Effector memory CD8-positive, alpha-beta T cell (primary cell): ENCODE results near the gene SPAAR.
"Not testable (repeated sequence)": the region's sequence is repeated elsewhere in the genome, so short reads cannot be mapped to it uniquely, and the experiment has no call there.

ENCODE experiments used
- ATAC-seq: fragments of 150-1000 bp; cut with Tn5 transposase; replicated peaks from 2 replicates; pipeline ENCODE4 v1.10.0; 2021; ENCODE audit warnings: mild to moderate bottlenecking, moderate library complexity
- DNase-seq, 3 experiments: peaks; one replicate each; pipeline ENCODE4 v3.0.0; 2021
- H3K27ac Mint-ChIP-seq, 2 donors: one replicate each; pipeline ENCODE4 v1.8.0; 2022; ENCODE audit warnings: mild to moderate bottlenecking in 2 of 2, mixed read lengths in 2 of 2, moderate library complexity in 2 of 2
- H3K27me3 Mint-ChIP-seq, 2 donors: one replicate each; pipeline ENCODE4 v1.8.0; 2022; ENCODE audit warnings: mixed read lengths in 2 of 2
- H3K36me3 Mint-ChIP-seq: one replicate; pipeline ENCODE4 v1.8.0; 2022; ENCODE audit warnings: mild to moderate bottlenecking, moderate library complexity, mixed read lengths; ENCODE audit not compliant: insufficient read depth
- H3K4me1 Mint-ChIP-seq, 2 donors: one replicate each; pipeline ENCODE4 v1.8.0; 2022; ENCODE audit warnings: low read depth in 2 of 2, mixed read lengths in 2 of 2
- H3K4me3 Mint-ChIP-seq, 2 donors: one replicate each; pipeline ENCODE4 v1.8.0; 2022; ENCODE audit warnings: mild to moderate bottlenecking in 2 of 2, mixed read lengths in 2 of 2, moderate library complexity in 2 of 2
- H3K9me3 Mint-ChIP-seq, 2 donors: one replicate each; pipeline ENCODE4 v1.8.0; 2022; ENCODE audit warnings: mixed read lengths in 2 of 2

The SPAAR gene

DNA sequence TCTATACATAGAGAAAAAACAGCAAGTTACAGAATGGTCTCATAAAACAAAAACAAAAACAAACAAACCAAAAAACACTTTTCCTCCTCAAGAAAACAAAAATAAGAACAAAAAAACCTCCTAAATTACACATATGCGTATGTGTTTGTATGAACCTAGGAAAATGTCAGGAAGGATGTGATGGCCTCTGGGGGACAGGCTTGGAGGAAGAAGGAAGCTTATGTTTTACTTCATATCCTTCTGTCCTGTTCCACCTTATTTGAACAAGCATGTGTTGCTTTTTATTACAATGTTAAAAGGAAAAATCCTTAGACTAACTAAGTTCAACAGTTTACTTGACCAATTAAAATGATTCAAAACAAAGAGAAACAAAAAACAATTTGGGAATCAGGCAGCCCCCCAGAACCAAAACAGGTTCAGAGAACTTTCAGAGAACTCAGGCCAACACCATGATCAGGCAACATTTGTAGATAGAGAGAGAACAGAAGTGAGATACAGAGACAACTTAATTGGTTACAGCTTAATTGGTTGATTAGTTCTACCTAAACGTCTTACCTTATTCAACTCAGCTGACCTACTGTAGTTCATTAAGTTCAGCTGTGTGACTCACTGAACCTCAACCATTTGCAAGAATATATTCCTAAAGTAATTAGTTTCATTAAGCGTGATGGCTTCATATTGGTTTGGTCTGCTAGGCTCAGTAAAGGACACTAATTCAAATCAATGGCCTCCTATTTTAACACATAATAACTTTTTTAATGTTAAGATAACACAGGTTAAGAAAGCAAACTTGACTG is 10.1 kb downstream of the SPAAR start:
- H3K27ac Mint-ChIP-seq, result no peak overlapping the region
- DNase-seq, result no peak
- H3K36me3 Mint-ChIP-seq, result peaks cover 6% of the 10 kb centered on the region
- no peak overlapping the region for H3K4me3 Mint-ChIP-seq
- no peaks in the 10 kb centered on the region for H3K4me1 Mint-ChIP-seq
- peaks cover 13 to 15% of the 10 kb centered on the region in 2 donors for H3K27me3 Mint-ChIP-seq
- H3K9me3 Mint-ChIP-seq, result no peaks in the 10 kb centered on the region
- ATAC-seq, result no peak

DNA sequence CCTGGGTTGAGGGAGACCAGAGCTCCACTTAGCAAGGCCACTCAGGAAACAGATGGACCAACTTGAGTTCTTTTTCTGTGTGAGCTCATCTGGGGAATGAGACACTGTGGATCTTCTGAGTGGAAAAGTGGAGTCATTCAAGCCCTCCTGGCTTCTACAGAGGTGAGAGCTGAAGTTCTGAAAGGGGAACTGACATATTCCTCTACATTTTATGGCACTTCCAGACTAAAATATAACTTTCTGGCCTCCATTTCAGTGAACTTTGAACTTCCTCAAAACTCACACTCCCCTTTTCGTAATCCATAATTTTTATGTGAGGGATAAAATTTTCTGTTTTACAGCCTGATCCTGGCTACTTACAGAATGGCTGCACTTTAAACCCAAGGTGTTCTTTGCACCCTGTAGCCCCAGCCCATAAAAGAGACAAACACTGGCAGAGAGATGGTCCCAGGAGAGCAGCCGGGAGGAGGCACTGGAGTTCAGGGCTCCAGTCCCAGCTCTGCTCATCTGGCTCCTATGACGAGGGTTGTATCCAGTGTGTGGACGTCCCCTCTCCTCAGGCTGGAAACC is 10.8 kb downstream of the SPAAR start:
- no peak overlapping the region for H3K4me3 Mint-ChIP-seq
- no peak for DNase-seq
- no peaks in the 10 kb centered on the region for H3K4me1 Mint-ChIP-seq
- no peak overlapping the region for H3K27ac Mint-ChIP-seq
- no peak for ATAC-seq
- peaks cover 15 to 20% of the 10 kb centered on the region in 2 donors for H3K27me3 Mint-ChIP-seq
- peaks cover 6% of the 10 kb centered on the region for H3K36me3 Mint-ChIP-seq
- no peaks in the 10 kb centered on the region for H3K9me3 Mint-ChIP-seq

DNA sequence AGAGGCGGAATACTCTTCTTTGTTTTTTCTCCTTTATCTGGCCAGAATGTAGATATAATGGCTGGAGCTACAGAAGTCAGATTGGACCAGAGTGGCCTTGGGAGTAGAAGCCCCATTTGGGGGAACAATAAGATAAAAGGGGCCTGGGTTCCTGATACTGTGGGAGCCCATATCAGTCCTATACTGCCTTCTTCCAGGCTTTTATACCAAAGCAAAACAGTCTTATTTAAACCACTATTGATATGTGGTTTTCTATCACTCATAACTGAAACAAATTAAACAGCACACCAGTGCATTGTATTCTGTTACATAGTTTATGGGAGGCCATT is 14.3 kb downstream of the SPAAR start:
- H3K27me3 Mint-ChIP-seq, result peaks cover 29 to 37% of the 10 kb centered on the region in 2 donors
- no peak overlapping the region for H3K27ac Mint-ChIP-seq
- no peaks in the 10 kb centered on the region for H3K9me3 Mint-ChIP-seq
- H3K36me3 Mint-ChIP-seq, result peaks cover under 1% of the 10 kb centered on the region
- no peak overlapping the region for H3K4me3 Mint-ChIP-seq
- DNase-seq (no peak), ATAC-seq (no peak)
- no peaks in the 10 kb centered on the region for H3K4me1 Mint-ChIP-seq

DNA sequence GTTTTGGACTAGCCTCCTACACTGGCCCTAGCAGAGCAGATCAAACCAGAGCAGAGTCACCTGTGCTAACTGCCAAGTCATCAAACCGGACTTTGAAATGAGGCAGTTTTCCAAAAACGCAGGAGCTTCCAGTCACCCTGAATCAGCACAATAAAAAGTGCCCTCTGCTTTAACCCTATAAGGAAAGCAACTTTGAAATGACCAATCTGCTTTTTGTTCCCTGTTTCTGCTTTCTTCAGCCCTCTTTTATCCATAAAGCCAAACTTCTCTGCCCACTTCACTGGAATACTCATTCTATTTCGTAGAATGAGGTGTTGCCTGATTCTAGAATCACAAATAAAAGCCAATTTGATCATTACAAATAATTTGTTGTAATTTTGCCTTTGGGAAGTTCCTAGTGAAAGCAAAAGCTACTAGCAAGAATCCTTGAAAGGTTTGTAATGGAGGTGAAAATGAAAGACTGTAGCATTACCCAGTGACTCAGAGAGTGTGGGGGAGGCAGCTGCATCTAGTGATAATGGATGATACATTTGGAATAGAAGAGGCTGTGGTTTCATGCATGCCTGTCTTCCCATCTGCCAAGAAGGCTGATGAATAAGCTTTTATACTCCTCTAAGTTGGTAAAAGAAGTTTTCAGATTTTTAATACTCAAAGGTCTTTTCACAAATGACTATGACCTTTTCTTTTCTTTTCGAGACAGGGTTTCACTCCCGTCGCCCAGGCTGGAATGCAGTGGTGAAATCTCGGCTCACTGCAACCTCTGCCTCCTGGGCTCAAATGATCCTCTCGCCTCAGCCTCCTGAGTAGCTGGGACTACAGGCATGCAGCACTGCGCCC is 14.9 kb downstream of the SPAAR start:
- Mint-ChIP-seq H3K4me1 (no peaks in the 10 kb centered on the region), H3K27me3 (peaks cover 29 to 37% of the 10 kb centered on the region in 2 donors), H3K27ac (no peak overlapping the region), H3K4me3 (no peak overlapping the region), H3K36me3 (no peaks in the 10 kb centered on the region), H3K9me3 (no peaks in the 10 kb centered on the region)
- no peak for DNase-seq
- no peak for ATAC-seq

DNA sequence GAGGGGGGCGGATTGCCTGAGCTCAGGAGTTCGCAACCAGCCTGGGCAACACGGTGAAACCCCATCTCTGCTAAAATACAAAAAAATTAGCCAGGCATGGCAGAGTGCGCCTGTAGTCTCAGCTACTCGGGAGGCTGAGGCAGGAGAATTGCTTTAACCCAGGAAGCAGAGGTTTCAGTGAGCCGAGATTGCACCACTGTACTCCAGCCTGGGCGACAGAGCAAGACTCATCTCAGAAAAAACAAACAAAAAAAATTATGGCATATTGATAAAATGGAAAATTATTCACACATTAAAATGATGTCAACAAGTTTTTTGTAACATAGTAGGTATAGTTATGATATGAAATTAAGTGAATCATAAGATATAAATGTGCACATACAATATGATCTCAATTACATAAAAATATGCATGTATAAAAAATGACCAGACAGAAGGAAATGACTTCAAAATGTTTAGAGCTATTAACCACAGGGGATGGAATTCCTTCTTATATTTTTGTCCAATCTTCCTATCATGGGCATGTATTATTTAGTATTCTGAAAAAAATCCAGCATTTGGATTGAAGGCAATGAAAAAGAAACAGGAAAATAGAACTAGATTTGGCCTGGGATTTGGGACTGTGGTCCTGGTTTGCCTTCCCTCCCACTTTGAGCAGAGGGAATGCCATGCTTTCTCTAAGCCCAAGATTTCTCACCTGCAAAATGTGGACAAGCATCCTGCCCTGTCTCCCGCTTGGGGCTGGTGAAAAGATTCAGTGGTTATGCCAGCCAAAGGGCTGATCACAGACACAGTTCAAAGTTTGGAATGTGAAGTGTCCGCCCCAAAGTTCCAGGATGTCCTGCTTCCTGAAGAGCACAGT is 19.5 kb downstream of the SPAAR start:
- H3K4me3 Mint-ChIP-seq, result no peak overlapping the region
- peaks cover 20 to 25% of the 10 kb centered on the region in 2 donors for H3K27me3 Mint-ChIP-seq
- H3K4me1 Mint-ChIP-seq, result no peaks in the 10 kb centered on the region
- no peaks in the 10 kb centered on the region for H3K9me3 Mint-ChIP-seq
- H3K36me3 Mint-ChIP-seq, result no peaks in the 10 kb centered on the region
- no peak for ATAC-seq
- no peak overlapping the region for H3K27ac Mint-ChIP-seq
- DNase-seq, result no peak

DNA sequence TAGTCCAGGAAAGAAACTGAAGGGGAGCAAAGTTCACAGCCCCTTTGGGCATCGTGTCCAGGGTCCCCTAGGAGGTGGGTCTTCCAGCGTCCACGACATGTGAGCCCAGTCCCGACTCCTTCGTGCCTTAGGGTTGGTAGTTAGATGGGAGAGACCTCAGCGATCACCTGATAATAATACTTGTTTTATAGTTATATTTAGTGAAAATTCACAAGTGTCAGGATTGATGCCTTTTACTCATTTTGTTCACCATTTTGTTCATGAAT is 20.1 kb downstream of the SPAAR start:
- Mint-ChIP-seq H3K9me3 (no peaks in the 10 kb centered on the region), H3K27me3 (peaks cover 20 to 25% of the 10 kb centered on the region in 2 donors), H3K4me3 (no peak overlapping the region), H3K4me1 (no peaks in the 10 kb centered on the region), H3K27ac (no peak overlapping the region), H3K36me3 (peaks cover 3% of the 10 kb centered on the region)
- DNase-seq (no peak), ATAC-seq (no peak)

DNA sequence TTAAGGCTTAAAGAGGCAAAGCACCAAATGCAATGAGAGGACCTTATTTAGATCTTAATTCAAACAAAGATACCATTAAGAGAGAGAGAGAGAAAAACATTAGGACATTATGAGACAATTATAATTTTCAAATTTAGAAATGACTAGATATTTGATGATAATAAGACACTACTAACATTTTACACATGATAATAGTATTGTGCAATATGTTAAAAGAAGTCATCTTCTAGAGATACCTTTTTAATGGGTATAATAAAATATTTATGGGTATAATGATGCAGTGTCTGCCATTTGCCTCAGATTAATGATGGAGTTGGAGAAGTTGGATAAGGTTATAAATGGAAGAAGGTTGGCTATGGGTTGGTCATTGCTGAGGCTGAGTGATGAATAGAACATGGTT is 21.2 kb downstream of the SPAAR start:
- Mint-ChIP-seq H3K9me3 (no peaks in the 10 kb centered on the region), H3K36me3 (peaks cover 3% of the 10 kb centered on the region), H3K27me3 (peaks cover 14 to 20% of the 10 kb centered on the region in 2 donors), H3K4me1 (no peaks in the 10 kb centered on the region), H3K4me3 (no peak overlapping the region), H3K27ac (no peak overlapping the region)
- DNase-seq, result no peak
- ATAC-seq, result no peak

DNA sequence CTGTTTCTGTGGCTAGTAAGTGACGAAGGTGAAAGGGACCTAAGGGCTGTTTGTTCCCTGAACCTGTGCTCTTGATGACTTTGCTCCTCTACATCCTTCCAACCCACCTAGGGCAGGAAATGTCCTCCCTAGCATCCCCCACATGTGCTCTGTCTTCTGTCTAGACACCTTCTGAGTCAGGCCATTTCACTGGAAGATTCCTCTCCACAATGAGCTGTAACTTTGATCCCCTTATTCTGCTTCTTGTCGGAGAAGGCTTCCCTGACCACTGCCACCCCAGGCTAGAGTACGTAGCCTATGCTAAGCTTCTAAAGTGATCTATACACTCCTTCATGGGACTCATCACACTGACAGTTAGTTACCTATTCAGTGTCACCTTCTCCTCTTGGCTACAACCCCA is 21.7 kb downstream of the SPAAR start:
- H3K36me3 Mint-ChIP-seq, result peaks cover 3% of the 10 kb centered on the region
- no peaks in the 10 kb centered on the region for H3K9me3 Mint-ChIP-seq
- DNase-seq, result no peak

DNA sequence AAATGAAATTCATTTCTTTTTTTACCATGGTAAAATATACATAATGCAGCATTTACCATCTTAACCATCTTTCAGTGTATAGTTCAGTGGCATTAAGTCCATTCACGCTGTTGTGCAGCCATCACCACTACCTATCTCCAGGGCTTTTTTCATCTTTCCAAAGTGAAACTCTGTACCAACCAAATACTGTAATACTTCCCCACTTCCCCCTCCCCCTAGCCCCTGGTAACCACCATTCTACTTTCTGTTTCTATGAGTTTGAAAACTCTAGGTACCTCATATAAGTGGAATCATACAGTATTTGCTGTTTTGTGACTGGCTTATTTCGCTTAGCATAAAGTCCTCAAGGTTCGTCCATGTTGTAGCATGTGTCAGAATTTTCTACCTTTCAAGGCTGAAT is 23.4 kb downstream of the SPAAR start:
- Mint-ChIP-seq H3K27ac (no peak overlapping the region), H3K9me3 (no peaks in the 10 kb centered on the region), H3K27me3 (peaks cover 0 to 7% of the 10 kb centered on the region in 2 donors), H3K36me3 (peaks cover 3% of the 10 kb centered on the region), H3K4me1 (no peaks in the 10 kb centered on the region), H3K4me3 (no peak overlapping the region)
- ATAC-seq (no peak), DNase-seq (no peak)

More for the DNA sequence above, 21.7 kb downstream of the SPAAR start:
- no peak overlapping the region for H3K27ac Mint-ChIP-seq
- no peaks in the 10 kb centered on the region for H3K4me1 Mint-ChIP-seq
- ATAC-seq, result no peak
- no peak overlapping the region for H3K4me3 Mint-ChIP-seq
- H3K27me3 Mint-ChIP-seq, result peaks cover 14 to 20% of the 10 kb centered on the region in 2 donors

DNA sequence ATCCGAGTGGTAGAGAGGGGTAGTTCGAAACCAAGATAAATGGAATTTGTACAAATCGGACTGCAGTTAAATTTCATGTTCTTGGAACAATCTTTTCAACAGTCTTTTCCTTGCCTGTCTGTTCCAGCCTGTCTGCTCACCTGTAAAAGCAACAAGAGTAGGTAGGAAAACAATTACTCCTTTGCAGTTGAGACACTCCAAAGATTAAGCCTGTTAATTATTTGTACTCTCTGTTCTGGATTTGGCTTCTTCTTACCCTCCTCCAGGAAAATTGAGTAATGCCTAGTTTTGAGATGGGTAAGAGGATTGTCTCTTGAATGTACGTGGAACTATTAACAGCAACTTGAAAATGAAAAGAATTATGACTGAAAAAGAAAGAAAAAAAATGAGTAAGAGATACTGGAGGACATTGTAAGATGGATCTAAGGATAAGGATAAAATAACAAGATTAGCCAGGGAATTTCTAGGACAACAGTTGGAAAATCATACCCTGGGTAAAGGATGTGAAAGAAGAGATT is 24.3 kb downstream of the SPAAR start:
- H3K4me3 Mint-ChIP-seq, result no peak overlapping the region

DNA sequence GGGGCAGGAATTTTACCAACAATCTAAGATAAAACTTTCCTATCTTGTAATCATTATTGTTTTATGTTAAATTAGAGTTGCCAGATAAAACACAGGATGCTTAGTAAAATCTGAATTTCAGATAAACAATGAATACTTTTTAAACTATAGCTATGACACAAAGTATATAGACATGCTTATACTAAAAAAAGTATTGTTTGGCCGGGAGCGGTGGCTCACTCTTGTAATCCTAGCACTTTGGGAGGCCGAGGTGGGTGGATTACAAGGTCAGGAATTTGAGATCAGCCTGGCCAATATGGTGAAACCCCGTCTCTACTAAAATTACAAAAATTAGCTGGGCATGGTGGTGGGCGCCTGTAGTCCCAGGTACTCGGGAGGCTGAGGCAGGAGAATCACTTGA is 24.8 kb downstream of the SPAAR start:
- not testable (repeated sequence) for DNase-seq, ATAC-seq, H3K4me1 Mint-ChIP-seq, H3K4me3 Mint-ChIP-seq, H3K27ac Mint-ChIP-seq, H3K36me3 Mint-ChIP-seq, H3K27me3 Mint-ChIP-seq, H3K9me3 Mint-ChIP-seq

More for the DNA sequence above, 24.3 kb downstream of the SPAAR start:
- DNase-seq, result no peak
- Mint-ChIP-seq H3K36me3 (peaks cover 3% of the 10 kb centered on the region), H3K27me3 (peaks cover 0 to 6% of the 10 kb centered on the region in 2 donors), H3K27ac (no peak overlapping the region), H3K9me3 (no peaks in the 10 kb centered on the region), H3K4me1 (no peaks in the 10 kb centered on the region)
- ATAC-seq, result no peak

DNA sequence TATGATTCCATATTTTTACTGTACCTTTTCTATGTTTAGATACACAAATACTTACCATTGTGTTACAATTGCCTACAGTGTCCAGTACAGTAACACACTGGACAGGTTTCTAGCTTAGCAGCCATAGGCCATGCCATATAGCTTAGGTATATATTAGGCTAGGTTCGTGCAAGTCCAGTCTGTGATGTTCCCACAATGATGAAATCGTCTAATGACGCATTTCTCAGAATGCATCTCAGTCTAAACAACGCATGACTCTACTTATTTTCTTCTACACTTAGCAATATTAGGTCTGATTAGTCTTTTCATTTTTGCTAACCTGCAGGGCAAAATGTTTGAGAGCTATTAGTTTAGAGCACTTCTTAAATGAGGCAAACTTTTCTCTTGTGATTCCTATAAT is 26.0 kb downstream of the SPAAR start:
- Mint-ChIP-seq H3K9me3 (no peaks in the 10 kb centered on the region), H3K4me1 (no peaks in the 10 kb centered on the region), H3K4me3 (no peak overlapping the region), H3K27me3 (no peaks in the 10 kb centered on the region), H3K36me3 (peaks cover 3% of the 10 kb centered on the region), H3K27ac (no peak overlapping the region)
- ATAC-seq, result no peak
- DNase-seq, result no peak
